Measurements from ENCODE around the gene EYS. TPM values are rescaled to one million over a fixed set of nuclear protein-coding genes. Genes with fewer than 3 reads are reported as not detected.
"Not testable (repeated sequence)": the region's sequence is repeated elsewhere in the genome, so short reads cannot be mapped to it uniquely, and the experiment has no call there.

EYS gene
- total RNA-seq, 1 experiment from 2014 or later, result 0.13 TPM

DNA sequence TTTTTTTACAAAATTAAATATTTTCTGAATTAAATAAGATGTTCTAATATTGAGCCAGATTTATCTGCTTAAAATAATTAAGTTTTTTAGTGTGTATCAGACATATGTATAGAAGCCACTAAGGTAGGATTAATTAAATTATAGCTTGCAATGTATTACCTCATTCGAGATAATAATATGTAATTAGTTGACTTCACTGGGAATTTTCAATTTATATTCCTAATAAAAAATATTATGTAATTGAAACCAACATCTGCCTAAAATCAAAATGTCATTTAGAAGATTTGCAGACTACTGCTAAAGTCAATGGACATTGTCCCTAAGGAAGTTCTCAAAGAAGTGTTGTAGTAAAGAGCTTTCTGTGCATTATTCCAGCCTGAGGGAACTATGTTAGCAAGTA, 254.7 kb downstream of the EYS start:
- DNase-seq (ENCODE audit: low spot score), result no peak

DNA sequence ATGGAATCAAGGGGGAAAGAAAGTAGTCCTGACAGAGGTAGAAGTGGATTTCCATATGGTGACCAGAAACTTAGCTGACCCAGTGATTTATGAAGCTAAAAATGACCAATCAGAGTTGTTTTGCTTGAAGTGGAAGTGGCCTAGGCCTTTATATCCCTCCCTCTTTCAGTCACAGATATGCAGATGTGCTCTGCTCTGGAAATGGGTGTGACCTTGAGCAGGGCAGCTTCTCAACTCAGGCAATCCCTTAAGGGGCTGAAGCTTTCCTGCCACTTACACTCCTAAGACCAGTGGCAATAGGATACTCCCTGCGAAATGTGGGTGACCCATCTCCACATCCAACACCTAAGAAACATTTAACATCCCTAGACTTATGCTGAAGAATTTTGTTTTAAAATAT, 256.6 kb downstream of the EYS start:
- DNase-seq (ENCODE audit: low spot score), result no peak

DNA sequence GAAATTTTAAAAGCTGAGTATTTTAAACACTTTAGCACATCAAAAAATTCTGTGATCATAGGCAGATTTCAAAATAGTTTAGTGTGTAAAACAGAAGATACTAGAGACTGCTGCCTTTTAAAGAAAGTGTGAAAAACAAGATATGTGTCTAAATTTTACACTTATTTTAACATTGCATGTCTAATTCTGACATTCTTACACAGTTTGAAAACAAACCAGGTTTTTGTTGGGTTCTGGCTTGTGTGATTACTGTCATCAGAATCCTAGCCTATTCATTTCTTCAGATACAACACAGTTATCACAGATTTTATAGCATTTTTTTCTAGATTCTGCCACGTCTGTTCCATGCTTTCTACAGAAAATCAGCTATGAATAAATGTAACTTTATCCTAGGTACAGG, 257.1 kb downstream of the EYS start:
- no peak for DNase-seq (ENCODE audit: low spot score)

DNA sequence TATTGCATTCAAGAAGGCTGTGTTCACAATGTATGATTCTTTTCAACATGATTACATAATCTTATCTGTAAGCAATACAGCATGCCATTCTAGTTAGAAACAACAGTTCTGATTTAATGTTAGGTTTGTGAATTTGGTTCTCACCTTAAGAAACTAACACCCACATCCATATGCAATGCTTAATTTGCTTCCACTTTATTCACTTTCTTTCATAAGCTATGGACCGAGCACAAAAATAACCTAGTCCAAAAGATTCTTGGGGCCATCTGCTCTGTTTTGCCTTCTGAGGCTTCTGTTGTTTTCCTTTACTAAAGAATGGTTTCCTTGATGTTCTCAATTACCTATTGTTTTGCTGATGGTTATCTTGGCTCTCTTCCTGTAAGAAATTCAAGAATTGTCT, 258.2 kb downstream of the EYS start:
- no peak for DNase-seq (ENCODE audit: low spot score)

DNA sequence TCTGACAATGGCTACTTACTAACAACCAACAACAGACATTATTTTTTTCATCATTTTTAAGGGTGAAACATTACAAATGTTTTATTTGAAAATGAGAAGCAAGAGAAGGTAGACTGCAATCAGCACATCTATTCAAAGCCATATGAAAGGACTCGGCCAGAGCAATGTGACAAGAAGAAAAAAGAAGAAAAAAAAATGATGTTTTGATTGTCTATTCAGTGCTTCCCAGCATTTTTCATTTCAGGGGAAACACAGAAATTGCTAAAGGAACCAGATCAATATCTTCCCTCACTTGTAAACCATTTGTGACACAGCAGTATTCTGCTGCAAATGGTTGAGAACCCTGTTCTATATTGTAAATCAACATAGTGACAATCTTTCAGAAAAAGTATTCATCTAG, 270.7 kb downstream of the EYS start:
- no peak for DNase-seq (ENCODE audit: low spot score)

DNA sequence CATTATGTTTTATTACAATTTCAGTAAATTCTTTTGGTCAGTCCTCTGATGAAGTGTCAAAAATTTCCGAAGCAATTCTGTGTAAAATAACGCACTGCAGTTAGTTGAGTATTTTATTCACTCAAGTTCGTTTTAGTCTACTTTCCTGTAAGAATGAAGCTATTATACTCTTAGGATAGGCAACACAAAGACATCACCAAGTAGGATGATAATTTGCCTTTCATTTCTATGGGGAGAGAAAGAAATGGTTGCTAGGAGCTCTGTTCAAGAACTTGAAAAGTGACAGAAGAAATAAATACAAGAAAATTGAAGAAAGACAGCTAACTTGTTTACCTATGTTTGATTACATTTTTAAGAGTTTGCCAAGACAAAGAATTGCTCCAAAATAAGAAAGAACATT, 290.4 kb downstream of the EYS start:
- DNase-seq (ENCODE audit: low spot score), result no peak

DNA sequence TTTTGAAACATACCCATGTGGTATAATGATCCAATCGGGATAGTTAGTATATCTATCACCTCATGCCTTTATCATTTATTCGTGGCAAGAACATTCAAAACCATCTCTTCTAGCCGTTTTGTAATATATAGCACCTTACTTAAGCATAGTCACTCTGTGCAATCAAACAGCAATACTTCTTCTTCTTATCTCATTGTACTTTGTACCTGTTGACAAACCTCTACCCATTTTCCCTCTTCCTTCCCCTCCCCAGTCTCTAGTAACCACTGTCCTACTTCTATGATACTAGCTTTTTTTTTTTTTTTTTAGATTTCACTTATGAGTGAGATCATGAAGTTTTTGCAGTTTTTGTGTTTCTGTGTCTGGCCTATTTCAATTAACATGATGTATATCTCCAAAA, 296.7 kb downstream of the EYS start:
- DNase-seq (ENCODE audit: low spot score), result no peak

DNA sequence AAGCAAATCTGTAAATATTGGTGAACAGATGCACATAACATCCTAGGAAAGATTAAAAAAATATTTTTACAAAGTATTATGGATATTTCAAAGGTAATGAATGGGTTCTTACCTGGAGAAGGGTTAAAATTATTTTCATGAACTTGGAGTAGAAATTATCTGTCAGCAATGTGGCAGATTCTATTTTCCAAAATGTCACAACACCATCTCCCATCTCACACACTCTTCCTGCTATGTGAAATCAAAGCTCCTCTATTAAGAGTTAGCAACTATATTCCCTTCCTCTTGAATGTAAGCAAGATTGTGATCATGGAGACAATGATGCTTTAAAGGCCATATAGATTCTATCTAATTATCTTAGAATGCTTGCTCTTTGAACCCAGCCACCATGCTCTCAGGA, 304.5 kb downstream of the EYS start:
- no peak for DNase-seq (ENCODE audit: low spot score)

DNA sequence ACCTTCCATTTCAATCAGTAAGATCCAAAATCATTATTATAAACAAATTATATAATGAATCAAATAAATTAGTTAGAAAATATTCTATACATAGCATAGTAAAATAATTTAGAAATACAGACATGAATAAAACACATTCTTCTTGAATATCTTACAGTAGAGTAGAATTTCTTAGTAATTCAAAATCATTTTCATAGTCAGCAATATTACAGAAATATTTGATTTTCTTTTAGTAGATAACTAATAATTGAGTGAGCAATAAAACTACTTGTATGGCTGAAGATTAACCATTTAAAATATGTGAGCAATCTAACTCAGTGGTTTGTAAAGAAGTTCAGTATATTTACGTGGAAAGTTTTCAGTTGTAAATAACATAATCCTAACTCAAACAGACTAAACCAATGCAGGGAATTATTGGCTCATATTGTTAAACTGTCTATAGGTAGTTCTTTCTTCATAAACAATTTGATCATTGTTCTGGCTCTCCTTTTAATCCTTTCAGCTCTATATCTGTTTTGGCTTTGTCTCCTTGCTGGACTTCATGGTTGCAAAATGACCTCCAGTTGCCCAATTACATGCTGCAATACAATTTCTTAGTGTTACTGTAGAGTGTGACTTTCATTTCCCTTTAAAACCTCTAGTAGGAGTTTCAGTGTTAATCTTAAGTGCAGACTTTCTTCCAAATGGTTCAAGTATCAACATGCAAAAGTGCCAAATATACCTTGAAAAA, 307.5 kb downstream of the EYS start:
- DNase-seq (ENCODE audit: low spot score), result no peak

DNA sequence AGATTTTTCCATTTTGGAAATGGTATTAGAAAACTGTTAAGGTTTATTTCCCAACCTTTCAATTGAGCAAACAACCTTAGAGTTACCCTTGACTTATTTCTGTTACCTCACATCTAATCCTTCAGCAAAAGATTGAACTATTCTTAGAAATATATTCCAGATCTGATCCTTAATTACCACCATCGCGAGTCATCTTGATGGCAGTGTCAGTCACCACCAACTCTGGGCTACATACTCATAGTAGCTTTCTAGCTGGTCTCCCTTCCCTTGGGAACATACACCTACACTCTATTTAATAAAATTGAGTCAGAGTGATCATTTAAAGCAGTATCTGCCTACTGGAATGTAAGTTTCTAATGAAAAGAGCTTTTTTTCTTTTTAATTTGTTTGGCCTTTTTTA, 308.2 kb downstream of the EYS start:
- DNase-seq (ENCODE audit: low spot score), result no peak

DNA sequence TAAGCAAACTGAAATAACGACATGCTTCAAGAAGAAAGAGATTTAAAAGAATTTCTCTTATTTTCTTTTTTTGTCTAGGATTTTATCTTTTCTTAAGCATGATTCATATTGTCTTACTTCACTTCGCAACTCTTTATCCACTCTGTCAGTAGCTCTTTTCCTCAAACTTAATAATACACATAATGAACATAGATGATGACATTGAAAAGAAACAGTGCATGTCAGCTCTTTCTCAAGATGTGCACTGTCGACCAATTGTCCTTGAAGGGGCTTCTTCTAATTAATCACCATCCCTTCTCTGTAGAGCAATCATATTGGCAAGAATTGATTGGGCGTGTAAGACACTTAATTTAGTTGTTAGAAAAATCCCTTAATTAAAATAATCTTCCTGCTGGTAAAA, 356.5 kb downstream of the EYS start:
- no peak for DNase-seq (ENCODE audit: low spot score)

DNA sequence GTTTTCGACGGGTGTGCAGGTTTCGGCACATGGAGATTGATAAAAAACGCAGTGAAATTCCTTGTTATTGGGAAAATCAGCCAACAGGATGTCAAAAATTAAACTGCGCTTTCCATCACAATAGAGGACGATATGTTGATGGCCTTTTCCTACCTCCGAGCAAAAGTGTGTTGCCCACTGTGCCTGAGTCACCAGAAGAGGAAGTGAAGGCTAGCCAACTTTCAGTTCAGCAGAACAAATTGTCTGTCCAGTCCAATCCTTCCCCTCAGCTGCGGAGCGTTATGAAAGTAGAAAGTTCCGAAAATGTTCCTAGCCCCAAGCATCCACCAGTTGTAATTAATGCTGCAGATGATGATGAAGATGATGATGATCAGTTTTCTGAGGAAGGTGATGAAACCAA, 404.4 kb downstream of the EYS start:
- not testable (repeated sequence) for DNase-seq (ENCODE audit: low spot score)

DNA sequence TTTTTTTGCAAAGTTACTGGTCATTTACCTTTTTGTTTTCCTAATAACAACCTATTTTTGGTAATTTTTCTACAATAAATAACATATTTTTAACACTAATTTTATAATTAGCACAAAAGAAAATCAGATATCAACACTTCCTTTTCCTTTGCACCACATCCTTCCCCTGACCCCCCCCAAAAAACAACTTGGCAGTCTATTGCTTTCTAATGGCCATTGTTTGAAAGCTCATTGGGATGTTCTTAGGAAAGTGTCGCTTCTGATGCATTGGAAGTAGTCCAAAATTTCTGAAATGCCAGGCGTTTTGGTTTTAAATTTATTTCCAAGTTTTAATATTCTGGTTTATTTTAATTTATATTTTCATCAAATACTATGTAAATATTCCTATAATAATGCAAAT, 407.8 kb downstream of the EYS start:
- no peak for DNase-seq (ENCODE audit: low spot score)

DNA sequence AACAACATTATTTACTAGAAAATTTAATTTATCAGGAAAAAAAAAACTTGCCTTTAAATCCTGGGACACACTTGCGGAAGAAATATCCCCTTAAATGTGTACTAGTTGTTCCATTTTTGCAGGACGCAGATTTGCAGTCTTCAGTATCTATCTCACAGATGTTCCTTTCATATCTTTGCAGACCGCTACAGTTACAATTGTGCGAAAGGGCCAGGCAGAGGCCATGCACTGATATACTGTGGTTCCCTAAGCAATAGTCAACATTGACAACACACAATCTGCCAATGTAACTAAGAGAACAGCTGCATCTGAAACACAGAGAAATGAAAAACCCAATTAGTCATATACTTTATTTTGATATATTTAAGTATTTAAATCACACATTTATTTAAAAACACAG, 411.2 kb downstream of the EYS start:
- DNase-seq (ENCODE audit: low spot score), result no peak

DNA sequence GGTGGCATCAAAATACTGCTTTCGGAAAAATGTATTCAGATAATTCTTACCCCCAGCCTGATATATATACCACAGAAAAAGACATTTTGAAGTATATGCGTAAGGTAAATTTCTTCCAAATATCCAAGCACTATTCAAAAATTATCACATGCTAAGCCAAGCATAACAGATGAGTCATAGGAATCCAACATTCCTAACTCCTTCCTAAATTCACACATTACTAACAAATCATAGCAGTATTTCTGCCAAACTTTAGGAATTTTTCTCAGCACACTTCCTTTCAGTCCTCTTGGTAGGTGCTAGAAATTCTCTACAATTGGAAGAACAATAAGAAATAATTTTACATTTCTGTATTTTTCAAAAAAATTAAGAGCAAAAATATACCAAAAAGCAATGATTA, 417.5 kb downstream of the EYS start:
- no peak for DNase-seq (ENCODE audit: low spot score)

DNA sequence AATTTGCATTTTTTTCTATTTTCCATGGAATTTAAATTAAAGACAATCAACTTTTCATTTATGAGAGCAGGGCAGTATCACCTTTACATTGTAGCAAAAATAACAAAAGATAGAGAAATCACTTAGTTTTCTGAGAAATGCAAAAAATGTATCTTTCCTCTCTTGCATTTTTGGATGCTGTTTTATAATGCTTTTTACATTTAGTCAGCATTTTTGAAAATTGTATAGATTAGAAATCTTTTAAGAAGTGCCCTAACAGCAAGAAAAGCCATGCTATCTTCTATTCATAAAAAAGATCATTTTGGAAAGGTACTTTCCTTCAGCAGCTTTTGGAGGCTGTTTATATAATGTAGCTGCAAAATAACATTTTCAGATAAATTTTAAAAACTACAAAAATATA, 421.8 kb downstream of the EYS start:
- DNase-seq (ENCODE audit: low spot score), result no peak

DNA sequence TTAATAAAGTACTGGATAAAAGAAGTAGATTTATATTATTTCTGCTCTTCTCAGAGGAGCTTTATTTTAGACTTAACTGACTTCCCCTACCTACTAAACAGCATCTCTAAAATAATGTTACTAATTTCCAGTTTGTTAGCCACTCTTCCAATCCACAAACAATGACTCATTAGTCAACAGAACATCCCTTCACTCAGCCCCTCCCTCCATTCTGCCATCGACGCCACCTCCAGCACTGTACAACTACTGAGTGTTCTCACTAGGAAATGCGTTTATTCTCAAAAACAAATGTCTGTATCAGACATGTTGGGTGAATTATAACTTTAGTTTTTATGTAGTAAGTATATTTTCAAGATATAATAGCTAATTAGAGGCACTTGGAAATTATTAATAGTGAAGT, 427.0 kb downstream of the EYS start:
- no peak for DNase-seq (ENCODE audit: low spot score)

DNA sequence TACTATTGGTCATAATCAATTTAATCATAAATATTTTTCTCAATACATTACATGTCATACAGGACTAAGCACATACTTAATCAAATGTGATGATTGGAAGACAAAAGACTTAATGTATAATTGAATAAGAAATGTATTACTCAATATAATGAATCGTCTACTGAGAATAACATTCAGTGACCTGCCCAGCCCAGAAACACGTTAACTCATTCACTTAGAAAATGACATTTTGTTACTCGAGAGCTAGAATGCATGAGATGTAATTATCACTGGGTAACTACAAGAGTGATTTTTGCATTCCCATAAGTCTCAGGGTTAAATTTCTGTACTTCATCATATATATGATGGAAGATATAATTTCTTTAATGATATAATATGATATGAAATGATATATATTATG, 444.8 kb downstream of the EYS start:
- no peak for DNase-seq (ENCODE audit: low spot score)

DNA sequence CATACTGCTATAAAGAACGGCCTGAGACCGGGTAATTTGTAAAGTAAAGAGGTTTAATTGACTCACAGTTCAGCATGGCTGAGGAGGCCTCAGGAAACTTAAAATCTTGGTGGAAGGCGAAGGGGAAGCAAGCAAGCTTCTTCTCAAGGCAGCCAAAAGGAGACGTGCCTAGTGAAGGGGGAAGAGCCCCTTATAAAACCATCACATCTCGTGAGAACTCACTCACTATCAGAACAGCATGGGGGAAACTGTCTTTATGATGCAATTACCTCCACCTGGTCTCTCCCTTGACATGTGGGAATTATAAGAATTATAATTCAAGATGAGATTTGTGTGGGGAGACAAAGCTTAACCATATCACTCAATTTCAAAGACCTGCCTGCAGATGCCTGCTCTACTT, 447.0 kb downstream of the EYS start:
- no peak for DNase-seq (ENCODE audit: low spot score)

DNA sequence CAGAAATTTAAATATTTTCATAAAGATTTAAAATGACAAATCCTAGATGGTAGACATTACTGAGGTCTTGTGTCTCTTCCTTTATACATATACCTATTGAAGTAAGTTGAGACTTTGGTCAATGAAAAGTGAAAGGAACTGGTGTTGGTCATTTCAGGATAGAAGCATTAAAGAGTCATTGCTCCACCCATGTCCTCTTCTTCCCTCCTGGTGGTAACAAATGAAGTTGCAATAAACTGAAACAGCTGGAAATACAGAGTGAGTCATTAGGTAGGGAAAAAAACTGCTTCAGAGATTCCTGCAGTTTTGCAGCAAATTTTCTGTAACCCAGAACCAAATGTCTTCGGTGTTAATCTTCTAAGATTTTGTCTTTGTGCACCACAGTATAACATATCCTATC, 448.0 kb downstream of the EYS start:
- DNase-seq (ENCODE audit: low spot score), result peak; percentile 44

DNA sequence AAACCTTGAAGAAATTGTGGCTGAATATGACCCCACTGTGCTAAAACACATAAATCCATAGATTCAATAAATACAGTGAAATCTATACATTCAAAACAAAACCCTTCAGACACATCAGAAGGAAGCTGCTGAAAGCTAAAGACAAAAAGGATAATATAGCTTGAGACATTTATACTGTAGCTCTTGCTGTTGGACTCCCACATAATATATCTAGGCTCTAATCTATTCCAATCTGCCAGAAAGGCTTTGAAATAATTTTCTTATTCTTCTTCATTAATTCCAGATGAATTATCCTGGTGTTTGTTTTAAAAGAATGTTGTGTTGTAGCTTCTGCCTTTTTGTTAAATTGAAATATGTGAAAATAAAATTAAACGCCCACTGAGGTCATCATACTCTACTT, 454.0 kb downstream of the EYS start:
- DNase-seq (ENCODE audit: low spot score), result no peak

DNA sequence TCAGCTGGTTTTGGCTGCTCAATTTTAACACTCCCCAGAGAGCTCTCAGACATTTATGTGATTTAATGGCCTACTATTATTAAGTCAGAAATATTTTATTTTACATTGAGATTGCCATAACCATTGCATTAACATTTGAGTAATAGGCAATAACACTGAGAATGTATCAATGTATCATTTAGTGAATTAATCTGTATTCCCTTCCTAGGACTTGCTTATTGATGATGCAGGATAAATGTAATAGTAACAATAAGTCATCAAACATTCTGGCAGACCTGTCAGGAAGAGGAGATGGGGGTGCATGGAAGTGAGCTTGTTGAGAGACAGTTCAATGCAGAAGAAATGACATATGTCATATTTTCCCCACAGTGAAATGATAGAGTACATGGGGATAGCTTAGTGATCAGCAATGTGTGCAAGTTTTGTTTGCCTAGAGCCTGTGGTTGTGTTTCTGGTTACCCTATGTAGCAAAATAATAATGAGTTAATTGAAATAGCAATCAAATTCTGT, 458.9 kb downstream of the EYS start:
- DNase-seq (ENCODE audit: low spot score), result no peak

DNA sequence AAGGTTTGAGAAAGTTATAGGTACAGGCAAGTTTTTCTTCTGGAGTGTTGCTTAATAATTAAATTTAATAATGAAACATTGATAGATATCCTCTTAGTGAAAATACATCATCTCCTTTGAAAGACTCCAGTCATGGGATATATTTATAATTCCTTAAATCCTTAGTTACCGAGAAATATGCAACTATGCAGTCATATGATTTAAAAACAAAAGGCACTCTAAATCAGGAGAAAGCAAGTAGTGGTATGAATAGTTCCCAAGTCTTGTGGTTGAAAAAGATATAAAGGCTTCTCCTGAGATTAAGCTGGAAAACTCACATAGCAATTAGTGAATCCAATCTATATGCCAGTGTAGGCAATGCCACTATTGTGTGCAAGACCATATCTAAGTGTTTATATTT, 475.4 kb downstream of the EYS start:
- DNase-seq (ENCODE audit: low spot score), result no peak

DNA sequence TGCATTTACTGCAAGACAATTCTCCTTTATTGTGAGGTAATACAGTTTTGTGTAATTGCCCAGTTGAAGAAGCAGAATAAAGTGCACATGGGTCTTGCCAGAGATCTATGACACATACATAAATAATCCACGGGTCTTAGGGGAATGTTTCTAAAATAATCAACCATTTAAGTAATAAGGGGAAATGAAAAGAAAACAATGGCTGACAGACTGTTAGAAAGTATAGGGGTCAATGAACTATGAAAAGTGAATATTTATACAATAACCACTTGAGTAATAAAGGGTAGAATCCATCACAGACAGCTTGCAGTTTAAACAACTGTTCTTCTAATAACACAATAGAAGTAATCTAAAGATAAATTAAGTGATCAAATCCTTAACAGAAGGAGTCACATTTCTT, 477.2 kb downstream of the EYS start:
- DNase-seq (ENCODE audit: low spot score), result no peak

Data from HT-29 (cell line).